CD14-positive monocyte (primary cell): Measurements from ENCODE around the gene AP4E1. TPM values are rescaled to one million over a fixed set of nuclear protein-coding genes. Genes with fewer than 3 reads are reported as not detected.

Experiments
- DNase-seq, 3 donors: peaks; one replicate each; pipeline ENCODE4 v3.0.0-alpha.2; 2011 to 2022
- H2AFZ ChIP-seq: 2 replicates; pipeline ENCODE4 v1.6.0; 2012; ENCODE audit warnings: mild to moderate bottlenecking, low read depth, low read length, inconsistent platforms; ENCODE audit not compliant: insufficient read depth, poor library complexity, severe bottlenecking
- H3K27ac ChIP-seq, 2 donors: 1 replicate in 1 of 2; 2 replicates in 1 of 2; pipeline ENCODE4 v1.5.1; 2012 to 2013; ENCODE audit warnings: low read length in 2 of 2, control low read depth in 1 of 2, inconsistent platforms in 1 of 2, low read depth in 1 of 2, mild to moderate bottlenecking in 1 of 2
- H3K27me3 ChIP-seq, 2 donors: one replicate each; pipeline versions ENCODE4 v1.6.0 to v1.6.1; 2011 to 2013; ENCODE audit warnings: low read length in 2 of 2; ENCODE audit not compliant: control insufficient read depth in 2 of 2, insufficient read depth in 2 of 2
- H3K36me3 ChIP-seq, 2 donors: replicated peaks in 1 of 2; 1 replicate in 1 of 2; 2 replicates in 1 of 2; pipeline versions ENCODE4 v1.5.1 to v1.6.1; 2012 to 2013; ENCODE audit warnings: low read length in 2 of 2, control low read depth in 1 of 2, inconsistent platforms in 1 of 2, mild to moderate bottlenecking in 1 of 2; ENCODE audit not compliant: insufficient read depth in 2 of 2, control insufficient read depth in 1 of 2
- H3K4me1 ChIP-seq, 2 donors: 1 replicate in 1 of 2; 2 replicates in 1 of 2; pipeline versions ENCODE4 v1.5.1 to v1.6.1; 2012 to 2013; ENCODE audit warnings: low read length in 2 of 2, control low read depth in 1 of 2, inconsistent platforms in 1 of 2, mild to moderate bottlenecking in 1 of 2, moderate library complexity in 1 of 2; ENCODE audit not compliant: insufficient read depth in 2 of 2, control insufficient read depth in 1 of 2
- H3K4me2 ChIP-seq: replicated peaks from 2 replicates; pipeline ENCODE3; 2012; ENCODE audit warnings: low read length, moderate library complexity, mild to moderate bottlenecking; ENCODE audit not compliant: poor library complexity, severe bottlenecking; ENCODE audit errors: extremely low read depth
- H3K4me3 ChIP-seq, 3 experiments: fragments of 200-600 bp in 1 of 3; sonication (generic) in 1 of 3; replicated peaks in 1 of 3; 1 replicate in 2 of 3; 2 replicates in 1 of 3; pipeline ENCODE4 v1.5.1; 2011 to 2013; ENCODE audit warnings: low read length in 3 of 3, mild to moderate bottlenecking in 3 of 3, control low read depth in 2 of 3, low read depth in 2 of 3, inconsistent platforms in 1 of 3, moderate library complexity in 1 of 3
- H3K79me2 ChIP-seq: 2 replicates; pipeline ENCODE4 v1.6.0; 2012; ENCODE audit warnings: mild to moderate bottlenecking, control low read depth, inconsistent platforms, low read length, moderate library complexity; ENCODE audit not compliant: insufficient read depth
- H3K9ac ChIP-seq: 2 replicates; pipeline ENCODE4 v1.6.0; 2017; ENCODE audit warnings: low read length, mild to moderate bottlenecking; ENCODE audit not compliant: insufficient read depth, poor library complexity, severe bottlenecking
- H3K9me3 ChIP-seq, 2 donors: replicated peaks in 1 of 2; 1 replicate in 1 of 2; 2 replicates in 1 of 2; pipeline versions ENCODE4 v1.5.1 to v1.6.1; 2012 to 2013; ENCODE audit warnings: low read length in 2 of 2, control low read depth in 1 of 2; ENCODE audit not compliant: control insufficient read depth in 1 of 2, insufficient read depth in 1 of 2
- H4K20me1 ChIP-seq: 2 replicates; pipeline ENCODE4 v1.6.0; 2012; ENCODE audit warnings: mild to moderate bottlenecking, low read length, control low read depth, moderate library complexity; ENCODE audit not compliant: insufficient read depth
- H3K27ac Mint-ChIP-seq, 7 donors: one replicate each; pipeline ENCODE4 v1.8.0; 2020; ENCODE audit warnings: mild to moderate bottlenecking in 7 of 7, mixed read lengths in 7 of 7, moderate library complexity in 6 of 7, inconsistent platforms in 2 of 7
- H3K27me3 Mint-ChIP-seq, 3 donors: one replicate each; pipeline ENCODE4 v1.8.0; 2021 to 2022; ENCODE audit warnings: low read depth in 3 of 3, mild to moderate bottlenecking in 3 of 3, mixed read lengths in 3 of 3, moderate library complexity in 3 of 3, inconsistent platforms in 1 of 3
- H3K36me3 Mint-ChIP-seq, 2 donors: one replicate each; pipeline ENCODE4 v1.8.0; 2020; ENCODE audit warnings: mixed read lengths in 2 of 2, inconsistent platforms in 1 of 2, mild to moderate bottlenecking in 1 of 2
- H3K4me1 Mint-ChIP-seq: one replicate; pipeline ENCODE4 v1.8.0; 2020; ENCODE audit warnings: mild to moderate bottlenecking, mixed read lengths
- H3K4me3 Mint-ChIP-seq, 2 donors: one replicate each; pipeline ENCODE4 v1.8.0; 2020; ENCODE audit warnings: mild to moderate bottlenecking in 2 of 2, mixed read lengths in 2 of 2, moderate library complexity in 1 of 2
- H3K9me3 Mint-ChIP-seq, 7 donors: one replicate each; pipeline ENCODE4 v1.8.0; 2020 to 2022; ENCODE audit warnings: mixed read lengths in 7 of 7, mild to moderate bottlenecking in 6 of 7, moderate library complexity in 6 of 7, inconsistent platforms in 2 of 7
- WGBS: methylation state at CpG from one replicate; pipeline ENCODE4 v1.1.5; 2013; ENCODE audit warnings: missing lambda C conversion rate; ENCODE audit not compliant: insufficient coverage; 5-methylcytosine and 5-hydroxymethylcytosine counted together
- intact Hi-C, 2 donors: fragments of 100-400 bp; cut with micrococcal nuclease; formaldehyde crosslinking; loops; one replicate each; pipeline versions ENCODE4 v1.15.0 to v1.15.1; 2023
- polyA plus RNA-seq, 3 donors: library from polyadenylated mRNA; depleted of rRNA in 1 of 3; unstranded in 2 of 3; stranded (reverse) in 1 of 3; fragments of 300-500 nt in 2 of 3; fragments of >200 nt in 1 of 3; fragmentation: Illumina TruSeq in 2 of 3; gene quantifications; 1 replicate in 2 of 3; 2 replicates in 1 of 3; pipeline ENCODE4 v1.2.3, GENCODE V29; 2012 to 2021
- TF ChIP-seq, protein P1 (sequence below): fragments of 200-600 bp; IDR thresholded peaks from one replicate; pipeline ENCODE4 v1.8.0; 2022; ENCODE audit warnings: antibody characterized with exemption, mild to moderate bottlenecking

The AP4E1 gene
- polyA plus RNA-seq, 3 donors, result 4.1 to 7.7 (median 5.3) TPM

DNA sequence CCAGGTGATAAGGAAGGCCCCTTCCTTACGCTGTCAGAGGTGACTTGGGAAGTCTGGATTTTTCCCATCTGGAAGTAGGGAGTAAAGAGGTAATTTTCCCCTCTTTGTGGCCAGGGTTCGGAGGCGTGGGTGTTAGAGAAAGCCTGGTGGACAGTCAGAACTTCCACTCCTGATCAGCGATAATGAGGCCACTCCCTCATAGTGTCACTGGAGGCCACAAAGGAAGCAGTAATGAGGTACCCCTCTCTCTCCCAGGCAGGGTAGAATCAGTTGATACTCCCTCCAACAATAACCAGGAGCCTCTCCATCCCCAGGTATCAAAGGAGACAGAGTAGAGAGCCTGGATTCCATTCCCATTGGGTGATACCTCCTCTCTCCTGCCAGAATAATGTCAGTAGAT, 30.0 kb downstream of the AP4E1 start:
- Histone ChIP-seq H3K4me3 (no peak overlapping the region), H3K79me2 (no peaks in the 10 kb centered on the region), H2AFZ (no peak overlapping the region), H4K20me1 (no peaks in the 10 kb centered on the region), H3K27me3 (no peaks in the 10 kb centered on the region), H3K9me3 (no peaks in the 10 kb centered on the region), H3K4me2 (no peak overlapping the region), H3K9ac (no peak overlapping the region), H3K27ac (no peak overlapping the region), H3K36me3 (peaks cover 46 to 90% of the 10 kb centered on the region in 2 donors), H3K4me1 (peaks cover 0 to 2% of the 10 kb centered on the region in 2 donors)
- TF ChIP-seq, protein P1, sequence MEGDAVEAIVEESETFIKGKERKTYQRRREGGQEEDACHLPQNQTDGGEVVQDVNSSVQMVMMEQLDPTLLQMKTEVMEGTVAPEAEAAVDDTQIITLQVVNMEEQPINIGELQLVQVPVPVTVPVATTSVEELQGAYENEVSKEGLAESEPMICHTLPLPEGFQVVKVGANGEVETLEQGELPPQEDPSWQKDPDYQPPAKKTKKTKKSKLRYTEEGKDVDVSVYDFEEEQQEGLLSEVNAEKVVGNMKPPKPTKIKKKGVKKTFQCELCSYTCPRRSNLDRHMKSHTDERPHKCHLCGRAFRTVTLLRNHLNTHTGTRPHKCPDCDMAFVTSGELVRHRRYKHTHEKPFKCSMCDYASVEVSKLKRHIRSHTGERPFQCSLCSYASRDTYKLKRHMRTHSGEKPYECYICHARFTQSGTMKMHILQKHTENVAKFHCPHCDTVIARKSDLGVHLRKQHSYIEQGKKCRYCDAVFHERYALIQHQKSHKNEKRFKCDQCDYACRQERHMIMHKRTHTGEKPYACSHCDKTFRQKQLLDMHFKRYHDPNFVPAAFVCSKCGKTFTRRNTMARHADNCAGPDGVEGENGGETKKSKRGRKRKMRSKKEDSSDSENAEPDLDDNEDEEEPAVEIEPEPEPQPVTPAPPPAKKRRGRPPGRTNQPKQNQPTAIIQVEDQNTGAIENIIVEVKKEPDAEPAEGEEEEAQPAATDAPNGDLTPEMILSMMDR, result no peak
- DNase-seq, result no peak
- H3K27ac Mint-ChIP-seq, result no peak overlapping the region
- WGBS, result no CpG with 5 or more reads among the region's 4 CpGs
- no peaks in the 10 kb centered on the region for H3K27me3 Mint-ChIP-seq
- H3K4me1 Mint-ChIP-seq, result no peaks in the 10 kb centered on the region
- intact Hi-C loops, result no loop called here
- no peaks in the 10 kb centered on the region for H3K9me3 Mint-ChIP-seq
- no peak overlapping the region for H3K4me3 Mint-ChIP-seq
- peaks cover 45 to 52% of the 10 kb centered on the region in 2 donors for H3K36me3 Mint-ChIP-seq

DNA sequence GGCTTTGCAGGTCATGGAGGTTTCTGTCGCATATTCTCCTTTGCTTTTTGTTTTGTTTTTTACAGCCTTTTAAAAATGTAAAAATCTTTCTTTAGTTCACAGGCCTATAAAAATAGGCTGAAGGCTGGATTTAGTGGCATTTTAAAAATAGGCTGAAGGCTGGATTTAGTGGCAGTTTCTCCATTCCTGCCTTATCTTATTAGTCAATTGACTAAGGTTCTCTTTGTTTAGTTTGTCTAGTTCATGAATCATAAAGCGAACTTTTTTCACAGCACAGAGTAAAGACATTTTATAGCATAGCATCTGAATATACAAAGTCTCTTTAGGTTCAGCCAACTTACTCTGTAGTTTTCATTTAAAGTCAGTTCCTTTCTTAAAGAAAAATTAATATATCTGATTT, 31.4 kb downstream of the AP4E1 start:
- H3K36me3 ChIP-seq, result peaks cover 59 to 93% of the 10 kb centered on the region in 2 donors
- H3K27ac Mint-ChIP-seq, result no peak overlapping the region

More for the DNA sequence above, 31.4 kb downstream of the AP4E1 start:
- no peaks in the 10 kb centered on the region for H3K9me3 ChIP-seq
- H3K4me3 ChIP-seq, result no peak overlapping the region
- H3K9ac ChIP-seq, result no peak overlapping the region
- Mint-ChIP-seq H3K4me1 (no peaks in the 10 kb centered on the region), H3K36me3 (peaks cover 55 to 65% of the 10 kb centered on the region in 2 donors), H3K4me3 (no peak overlapping the region), H3K27me3 (no peaks in the 10 kb centered on the region), H3K9me3 (no peaks in the 10 kb centered on the region)
- no peak overlapping the region for H3K4me2 ChIP-seq
- no peaks in the 10 kb centered on the region for H4K20me1 ChIP-seq
- no peak overlapping the region for H3K27ac ChIP-seq
- intact Hi-C loops, result no loop called here
- H3K27me3 ChIP-seq, result no peaks in the 10 kb centered on the region
- H3K79me2 ChIP-seq, result no peaks in the 10 kb centered on the region
- no peak overlapping the region for H2AFZ ChIP-seq
- no CpG with 5 or more reads among the region's 2 CpGs for WGBS
- TF ChIP-seq, protein P1, result no peak
- H3K4me1 ChIP-seq, result no peaks in the 10 kb centered on the region
- no peak for DNase-seq
